ENCODE results near the gene DLG1.

DLG1 gene

DNA sequence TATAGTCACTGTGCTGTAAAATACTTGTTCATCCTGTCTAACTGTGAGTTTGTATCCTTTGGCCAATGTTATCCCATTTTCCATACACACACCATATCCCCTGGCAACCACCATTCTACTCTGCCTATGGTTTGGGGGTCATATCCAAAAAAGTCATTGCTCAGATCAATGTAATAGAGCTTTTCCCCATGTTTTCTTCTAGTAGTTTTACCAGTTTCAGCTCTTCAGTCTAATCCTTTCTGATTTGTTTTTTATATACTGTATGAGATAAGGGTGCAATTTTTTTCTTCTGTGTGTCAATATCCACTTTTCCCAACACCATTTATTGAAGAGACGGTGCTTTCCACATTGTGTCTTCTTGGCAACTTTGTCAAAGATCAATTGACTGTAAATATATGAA is 14.0 kb upstream of the DLG1 start:
- DNase-seq = no peak

- no peak for DNase-seq
Observed at GRCh38 chr3:197311591-197311990, 13.2 kb upstream of the DLG1 start.

DNA sequence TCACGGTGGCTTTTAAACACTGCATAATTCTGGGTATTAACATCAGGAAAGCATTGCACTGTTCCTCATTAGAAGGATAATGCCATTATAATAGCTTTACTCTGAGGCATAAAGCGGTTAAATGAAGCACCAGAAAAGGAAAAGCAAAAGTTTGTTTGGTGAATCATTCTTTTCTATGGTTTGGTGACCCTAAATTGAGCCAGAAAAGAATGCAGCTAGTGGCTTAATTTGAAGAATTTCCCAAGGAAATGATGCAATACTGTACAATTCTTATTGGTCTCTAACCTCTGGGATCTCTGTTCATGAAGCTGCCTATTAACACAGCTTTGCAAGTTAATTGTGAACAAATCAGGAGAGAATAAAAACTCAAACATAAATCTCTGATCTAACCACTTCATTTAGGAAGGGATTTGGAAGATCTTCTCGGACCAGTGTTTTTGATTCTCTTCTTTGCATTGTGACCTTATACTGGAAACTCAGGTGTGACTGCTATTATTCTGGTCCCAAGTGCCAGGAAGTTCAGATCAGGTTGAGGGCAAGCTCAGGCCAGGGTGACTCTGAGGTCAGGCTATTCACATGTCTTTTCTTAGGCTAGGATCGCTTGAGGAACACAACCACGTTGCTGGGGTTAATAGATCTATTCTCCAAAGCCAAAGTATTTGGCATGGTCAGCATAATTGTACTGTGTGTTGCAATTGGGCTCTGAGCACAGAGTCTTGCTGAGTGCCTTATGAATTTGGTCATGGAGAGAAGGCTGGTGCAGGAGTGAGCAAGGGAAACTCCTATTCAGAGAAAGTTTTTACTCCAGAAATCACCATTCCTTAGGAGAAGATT is 11.3 kb upstream of the DLG1 start:
- no peak for DNase-seq

- no peak for DNase-seq
Observed at GRCh38 chr3:197308591-197308990, 10.2 kb upstream of the DLG1 start.

GRCh38 chr3:197306374-197307086 is 8.1 kb upstream of the DLG1 start:
- DNase-seq = no peak

- DNase-seq = no peak
Observed at GRCh38 chr3:197305854-197306253, 7.4 kb upstream of the DLG1 start.

DNA sequence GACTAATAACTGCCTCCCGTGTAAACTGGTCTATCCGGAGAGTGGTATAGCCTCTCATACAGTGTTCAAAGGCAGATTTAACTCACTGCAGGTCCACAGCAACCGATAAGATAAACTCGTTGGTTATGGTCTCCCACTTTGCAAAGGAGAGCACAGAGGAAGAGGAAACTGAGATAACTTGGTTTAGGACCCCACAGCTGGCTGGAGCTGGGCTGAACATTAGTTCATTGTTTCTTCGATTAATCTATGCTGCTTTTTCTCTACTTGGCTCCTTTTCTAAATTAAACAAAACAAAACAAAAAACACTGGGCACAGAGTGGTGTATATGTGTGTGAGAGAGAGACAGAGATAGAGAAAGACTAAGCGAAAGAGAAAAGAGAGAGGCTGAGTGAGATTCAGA is 5.0 kb upstream of the DLG1 start:
- DNase-seq = no peak

DNA sequence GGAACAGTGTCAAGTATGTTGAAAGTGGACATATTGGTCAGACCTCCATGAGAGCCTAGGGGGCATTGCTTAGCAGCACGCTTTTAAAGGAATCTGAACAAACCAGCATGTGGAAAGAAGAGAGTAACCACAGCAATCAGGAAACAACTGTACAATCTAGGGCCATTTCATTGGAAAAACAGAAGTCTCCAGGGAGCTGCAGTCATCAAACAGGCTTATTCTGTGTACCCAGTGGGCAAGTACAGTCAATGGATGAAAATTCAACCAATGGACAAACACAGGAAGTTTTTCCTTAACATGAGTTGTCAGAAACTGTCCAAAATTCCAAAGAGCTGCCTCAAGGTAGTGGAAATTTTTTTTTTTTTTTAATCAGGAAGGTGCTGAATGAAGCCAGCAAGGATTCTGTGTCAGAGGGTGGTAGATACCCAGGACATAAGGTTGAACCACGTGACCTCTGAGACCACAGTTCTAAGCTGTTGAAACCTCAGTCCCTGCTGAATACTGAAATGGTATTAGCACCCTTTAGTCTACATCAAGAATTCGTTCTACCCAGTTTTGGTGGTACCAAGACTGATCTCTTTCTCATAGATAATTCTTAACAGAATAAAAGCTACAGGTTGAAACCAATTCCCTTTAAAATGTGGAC is 4.4 kb upstream of the DLG1 start:
- DNase-seq = no peak

DNA sequence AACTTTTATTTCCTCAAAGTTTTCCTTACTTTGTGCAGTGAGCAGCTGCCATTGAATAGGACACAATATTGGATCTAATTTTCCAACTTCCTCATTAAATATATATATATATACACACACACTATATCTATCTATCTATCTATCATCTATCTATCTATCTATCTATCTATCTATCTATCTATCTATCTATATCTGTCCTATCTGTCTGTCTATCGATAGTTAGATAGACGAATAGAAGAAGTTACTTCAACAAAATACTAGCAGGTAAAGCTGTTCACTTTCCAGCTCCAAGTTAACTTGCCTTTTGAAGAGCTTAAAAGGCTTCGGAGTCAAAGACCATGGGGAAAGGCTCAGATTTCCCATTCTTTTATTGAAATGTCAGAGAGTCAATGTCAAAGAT is 3.6 kb upstream of the DLG1 start:
- DNase-seq = no peak

GRCh38 chr3:197300361-197300760 is 1.9 kb upstream of the DLG1 start:
- no peak for DNase-seq

DNA sequence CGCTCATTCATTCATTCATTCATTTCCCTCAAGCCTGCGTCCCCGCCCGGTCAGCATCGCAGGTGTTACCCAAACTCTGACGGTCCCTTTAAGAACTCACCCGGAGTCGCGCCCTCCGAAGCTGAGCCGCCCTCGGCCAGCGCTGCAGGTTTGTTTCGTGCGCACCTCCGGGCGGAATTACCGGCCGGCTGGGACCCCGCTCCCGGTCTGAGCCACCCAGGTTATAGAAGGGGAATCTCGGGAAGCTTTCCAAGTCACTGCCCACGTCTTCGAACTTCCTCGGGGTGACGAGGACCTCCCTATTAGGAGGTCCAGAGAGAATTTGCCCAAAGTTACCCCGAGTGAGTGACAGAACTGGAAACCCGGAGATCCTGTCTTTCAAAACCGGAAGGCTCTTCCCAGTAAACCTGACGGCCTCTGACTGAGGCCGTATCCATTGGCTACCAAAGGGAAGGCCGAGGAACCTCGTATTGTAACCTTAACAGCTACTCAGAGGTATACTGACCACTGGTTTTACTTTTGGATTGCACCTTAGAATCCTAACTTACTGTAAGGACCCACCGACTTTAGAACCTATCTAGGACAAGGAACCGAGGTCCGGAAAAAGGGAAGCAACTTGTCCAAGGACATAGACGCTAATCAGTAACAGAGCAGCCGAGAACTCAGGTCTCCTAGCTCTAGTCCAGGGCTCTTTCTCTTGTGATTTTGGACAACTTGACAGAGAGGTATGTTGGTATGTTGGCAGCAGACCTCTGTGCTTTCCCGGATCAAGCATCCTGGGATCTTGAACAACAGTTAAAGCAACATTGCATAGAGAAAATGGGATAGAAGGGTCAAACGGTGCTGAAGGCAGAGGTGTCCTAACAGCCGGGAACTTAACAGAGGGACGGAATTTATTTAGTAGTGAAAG is 788 bp upstream of the DLG1 start:
- DNase-seq = no peak

DNA sequence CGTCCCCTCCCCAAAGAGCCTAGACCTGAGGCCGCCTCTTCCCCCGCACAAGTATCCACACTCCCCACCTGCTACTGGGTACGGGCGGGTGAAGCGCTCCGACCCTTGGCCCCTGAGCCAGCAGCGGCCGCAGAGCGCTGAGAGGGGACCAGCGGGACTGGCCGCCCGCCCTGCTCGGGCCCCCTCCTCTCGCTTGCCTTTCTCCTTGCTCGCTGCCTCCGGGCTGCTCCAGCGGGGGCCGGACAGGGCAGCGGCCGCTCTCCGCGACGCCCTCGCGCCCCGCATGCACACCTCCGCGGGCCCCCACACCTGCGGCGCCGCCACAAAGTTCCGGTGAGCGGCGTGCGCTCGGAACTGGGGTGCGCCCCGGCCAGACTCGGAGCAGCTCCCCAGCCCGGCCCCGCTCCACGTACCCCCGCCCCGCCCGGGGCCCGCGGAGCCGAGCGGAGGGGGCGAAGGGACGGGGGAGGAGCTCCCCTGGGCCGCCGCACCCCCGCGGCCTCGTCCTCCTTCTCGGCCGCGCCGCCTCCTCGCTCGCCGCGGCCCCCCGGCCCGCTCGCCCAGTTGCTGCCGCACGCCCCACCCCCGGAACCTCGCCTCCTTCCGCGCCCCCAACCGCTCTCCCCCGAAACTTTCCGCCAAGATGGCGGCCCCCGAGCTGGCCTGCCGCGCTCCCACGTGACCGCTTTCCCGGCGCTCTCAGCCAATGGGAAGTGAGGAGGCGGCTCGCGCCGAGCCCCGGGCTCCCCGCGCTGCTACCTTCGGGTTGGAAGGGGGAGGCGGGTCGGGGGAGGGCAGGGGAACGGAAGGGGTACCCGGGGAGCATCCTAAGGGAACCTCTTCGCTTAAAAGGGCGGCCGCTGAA is 704 bp downstream of the DLG1 start:
- DNase-seq = peak; percentile 89

DNA sequence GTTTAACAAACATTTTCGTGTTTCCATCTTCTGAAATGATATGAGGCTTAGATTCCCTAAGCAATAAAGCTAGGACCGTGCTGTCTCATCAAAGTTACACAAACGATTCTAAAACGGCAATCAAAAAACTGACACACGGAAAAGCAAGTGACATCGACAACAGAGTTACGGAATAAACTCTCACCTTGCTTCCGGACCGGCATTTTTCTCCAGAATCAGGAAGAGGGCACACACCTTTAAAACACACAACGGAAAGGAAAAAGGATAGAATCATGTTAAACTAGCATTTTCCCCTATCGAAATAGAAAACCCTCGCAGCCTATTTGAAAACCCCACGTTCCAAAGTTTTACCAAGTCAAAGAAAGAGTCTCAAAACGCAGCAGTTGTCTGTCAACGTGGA is 1.4 kb downstream of the DLG1 start:
- no peak for DNase-seq

DNA sequence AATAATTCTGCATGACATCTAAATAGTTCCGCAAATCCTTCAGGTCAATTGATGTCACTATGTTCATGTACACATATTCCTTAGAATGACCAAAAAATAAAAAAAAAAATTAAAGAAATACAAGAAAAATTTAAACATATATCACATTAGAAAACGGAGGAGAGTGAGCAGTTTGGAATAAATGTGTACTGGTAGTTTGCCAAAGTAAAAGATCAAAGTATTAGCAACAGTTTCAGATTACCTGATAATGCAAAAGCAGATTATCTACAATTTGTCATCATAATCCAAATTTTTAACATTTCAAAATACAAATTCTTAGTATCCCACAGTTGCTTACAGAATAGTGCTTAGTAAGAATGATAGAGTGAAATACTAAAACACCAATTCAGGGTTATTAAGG is 1.9 kb downstream of the DLG1 start:
- no peak for DNase-seq

- no peak for DNase-seq
Observed at GRCh38 chr3:197295871-197296270, 2.5 kb downstream of the DLG1 start.

GRCh38 chr3:197293605-197294237 is 4.7 kb downstream of the DLG1 start:
- DNase-seq = no peak

- no peak for DNase-seq
Observed at GRCh38 chr3:197292648-197293047, 5.8 kb downstream of the DLG1 start.

DNA sequence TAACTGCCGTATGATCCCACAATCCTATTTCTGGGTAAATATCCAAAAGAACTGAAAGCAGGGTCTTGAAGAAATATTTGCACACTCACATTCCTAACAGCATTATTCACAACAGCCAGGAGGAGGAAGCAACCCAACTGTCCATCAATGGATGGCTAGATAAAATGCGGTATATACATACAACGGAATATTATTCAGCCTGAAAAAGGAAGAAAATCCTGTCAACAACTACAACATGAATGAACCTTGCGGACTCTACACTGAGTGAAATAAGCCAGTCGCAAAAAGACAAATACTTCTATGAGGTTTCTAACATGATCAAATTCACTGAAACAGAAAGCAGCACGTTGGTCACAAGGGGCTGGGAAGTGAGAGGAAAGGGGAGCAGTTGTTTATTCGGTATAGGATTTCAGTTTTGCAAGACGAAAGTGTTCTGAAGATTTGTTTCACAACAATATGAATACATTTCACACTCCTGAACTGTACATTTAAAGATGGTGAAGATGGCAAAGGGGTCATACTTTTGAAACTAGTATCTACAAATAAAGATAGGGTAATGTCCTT is 6.2 kb downstream of the DLG1 start:
- no peak for DNase-seq

DNA sequence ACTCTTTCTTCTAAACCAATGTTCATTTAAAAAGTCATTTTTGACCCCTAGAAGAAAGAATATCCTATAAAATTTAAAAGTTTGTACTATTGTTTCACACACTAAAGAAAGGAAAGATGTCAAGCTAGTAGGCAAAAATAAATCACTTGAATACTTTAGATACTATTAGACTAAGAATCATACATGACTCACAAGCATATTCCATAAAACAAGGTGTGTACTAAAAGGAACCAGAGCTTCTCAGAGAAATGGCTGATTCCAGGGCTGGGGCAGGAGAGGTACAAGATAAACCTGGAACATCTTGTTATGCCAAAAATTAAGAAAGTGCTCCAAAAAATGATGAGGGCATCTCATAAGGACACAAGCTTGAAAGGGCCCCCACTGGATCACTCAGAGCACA is 8.7 kb downstream of the DLG1 start:
- no peak for DNase-seq

DNA sequence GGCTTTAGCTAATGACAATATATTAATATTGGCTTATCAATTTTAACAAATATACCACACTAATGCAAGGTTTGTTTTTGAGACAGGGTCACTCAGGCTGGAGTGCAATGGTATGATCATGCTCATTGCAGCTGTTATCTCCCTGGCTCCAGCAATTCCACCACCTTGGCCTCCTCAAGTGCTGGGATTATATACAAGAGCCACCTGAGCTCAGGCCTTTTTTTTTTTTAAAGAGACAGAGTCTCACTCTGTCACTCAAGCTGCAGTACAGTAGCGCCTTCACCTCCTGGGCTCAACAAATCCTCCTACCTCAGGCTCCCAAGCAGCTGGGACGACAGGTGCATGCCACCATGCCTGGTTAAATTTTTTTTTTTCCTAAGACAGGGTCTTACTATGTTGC is 11.7 kb downstream of the DLG1 start:
- no peak for DNase-seq

DNA sequence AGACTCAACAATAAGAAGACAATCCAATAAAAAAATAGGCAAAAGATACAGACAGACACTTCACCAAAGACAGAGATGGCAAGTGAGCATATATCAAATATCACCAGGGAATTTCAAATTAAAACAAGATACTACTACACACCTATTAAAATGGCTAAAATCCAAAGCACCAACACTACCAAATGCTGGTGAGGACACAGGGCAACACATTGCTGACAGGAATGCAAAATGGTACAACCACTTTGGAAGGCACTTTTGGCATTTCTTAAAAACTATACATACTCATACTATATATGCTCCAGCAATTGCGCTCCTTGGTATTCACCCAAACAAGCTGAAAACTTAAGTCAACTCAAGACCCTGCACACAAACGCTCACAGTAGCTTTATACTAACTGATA is 12.9 kb downstream of the DLG1 start:
- no peak for DNase-seq

All from stimulated activated naive CD4-positive, alpha-beta T cell treated with Interleukin-2 at 50 U/mL for 16 hours (primary cell).